Measurements from ENCODE around the gene EIF5. TPM values are rescaled to one million over a fixed set of nuclear protein-coding genes. Genes with fewer than 3 reads are reported as not detected.

EIF5 gene
- total RNA-seq, 4 donors from 2014 or later, result 157 to 273 (median 211) TPM

GRCh38 chr14:103362780-103363179, 28.7 kb downstream of the EIF5 start:
- no peak for DNase-seq
- Histone ChIP-seq H3K27me3 (peaks cover 0 to 3% (median 0%) of the 10 kb centered on the region in 4 donors), H3K9me3 (peaks cover 0 to 20% (median 15%) of the 10 kb centered on the region in 3 donors), H3K36me3 (no peaks in the 10 kb centered on the region), H3K4me1 (peaks cover 0 to 15% (median under 1%) of the 10 kb centered on the region in 3 donors), H3K27ac (peak overlapping the region in 3 of 4 donors; percentile 43 to 70 (median 66)), H3K4me3 (no peak overlapping the region)
- intact Hi-C loops (cut with DNase I), result no loop called here
- no peak for TF ChIP-seq POLR2A (IDR thresholded peaks at IDR 0.05)
- WGBS, 2 donors, result 38 to 50% methylated on average over 1 of the region's 1 CpG

GRCh38 chr14:103366741-103367140, 32.7 kb downstream of the EIF5 start:
- H3K4me1 ChIP-seq, result peaks cover 0 to 17% (median 7%) of the 10 kb centered on the region in 3 donors
- no peak for TF ChIP-seq POLR2A (IDR thresholded peaks at IDR 0.05)
- no peak for TF ChIP-seq CTCF (IDR thresholded peaks at IDR 0.05)
- H3K4me3 ChIP-seq, result no peak overlapping the region
- DNase-seq, result no peak
- WGBS, 2 donors, result 64 to 81% methylated on average over 6 of the region's 6 CpGs
- no peaks in the 10 kb centered on the region for H3K36me3 ChIP-seq
- no peak overlapping the region for H3K27ac ChIP-seq
- peaks cover 0 to 3% (median 0%) of the 10 kb centered on the region in 4 donors for H3K27me3 ChIP-seq
- peaks cover 0 to 20% (median 15%) of the 10 kb centered on the region in 3 donors for H3K9me3 ChIP-seq
- intact Hi-C loops (cut with DNase I), result no loop called here

GRCh38 chr14:103367995-103368394, 34.0 kb downstream of the EIF5 start:
- no peaks in the 10 kb centered on the region for H3K27me3 ChIP-seq
- TF ChIP-seq POLR2A (IDR thresholded peaks at IDR 0.05), result no peak
- no peak for TF ChIP-seq CTCF (IDR thresholded peaks at IDR 0.05)
- H3K27ac ChIP-seq, result peak overlapping the region in 2 of 4 donors; percentile 48 to 49
- intact Hi-C loops (cut with DNase I), result no loop called here
- peaks cover 0 to 13% (median 9%) of the 10 kb centered on the region in 3 donors for H3K9me3 ChIP-seq
- peaks cover 0 to 10% (median 7%) of the 10 kb centered on the region in 3 donors for H3K4me1 ChIP-seq
- no peak overlapping the region for H3K4me3 ChIP-seq
- no peaks in the 10 kb centered on the region for H3K36me3 ChIP-seq
- no peak for DNase-seq
- 66 to 70% methylated on average over 4 of the region's 4 CpGs for WGBS, 2 donors

GRCh38 chr14:103370087-103370486, 36.0 kb downstream of the EIF5 start:
- H3K9me3 ChIP-seq, result no peaks in the 10 kb centered on the region
- H3K4me3 ChIP-seq, result no peak overlapping the region
- no peaks in the 10 kb centered on the region for H3K36me3 ChIP-seq
- intact Hi-C loops (cut with DNase I), result no loop called here
- no peak for DNase-seq
- H3K4me1 ChIP-seq, result peaks cover 0 to 12% (median 7%) of the 10 kb centered on the region in 3 donors
- 80 to 95% methylated on average over 3 of the region's 3 CpGs for WGBS, 2 donors
- H3K27me3 ChIP-seq, result no peaks in the 10 kb centered on the region
- H3K27ac ChIP-seq, result no peak overlapping the region
- no peak for TF ChIP-seq CTCF (IDR thresholded peaks at IDR 0.05)
- TF ChIP-seq POLR2A (IDR thresholded peaks at IDR 0.05), result no peak

- no peak overlapping the region for H3K4me3 ChIP-seq
- intact Hi-C loops (cut with DNase I), result no loop called here
- no peaks in the 10 kb centered on the region for H3K9me3 ChIP-seq
- peaks cover 0 to 12% (median 7%) of the 10 kb centered on the region in 3 donors for H3K4me1 ChIP-seq
- H3K36me3 ChIP-seq, result no peaks in the 10 kb centered on the region
- no peak for DNase-seq
- H3K27me3 ChIP-seq, result no peaks in the 10 kb centered on the region
- TF ChIP-seq CTCF (IDR thresholded peaks at IDR 0.05), result no peak
- no peak for TF ChIP-seq POLR2A (IDR thresholded peaks at IDR 0.05)
- peak overlapping the region in 1 of 4 donors; percentile 39 for H3K27ac ChIP-seq
- WGBS, 2 donors, result 60 to 66% methylated on average over 17 to 20 of the region's 23 CpGs
These were observed 38.0 kb downstream of the EIF5 start for GRCh38 chr14:103372017-103372416.

Data from esophagus squamous epithelium (tissue), 5 donors.